Effector CD4-positive, alpha-beta T cell (primary cell): Measurements from ENCODE around the gene SLC22A31.
"Not testable (repeated sequence)": the region's sequence is repeated elsewhere in the genome, so short reads cannot be mapped to it uniquely, and the experiment has no call there.

ENCODE experiments used
- DNase-seq: peaks from one replicate; pipeline ENCODE4 v3.0.0-alpha.2; 2020

The SLC22A31 gene

GRCh38 chr16:89192956-89193575 is 7.3 kb downstream of the SLC22A31 start:
- DNase-seq, result no peak

GRCh38 chr16:89192186-89192955 is 8.0 kb downstream of the SLC22A31 start:
- peak; percentile 69 for DNase-seq

- DNase-seq, result no peak
Measured at GRCh38 chr16:89191901-89192185, 8.5 kb downstream of the SLC22A31 start.

GRCh38 chr16:89191033-89191900 is 9.1 kb downstream of the SLC22A31 start:
- DNase-seq, result no peak

GRCh38 chr16:89190150-89190958 is 10.0 kb downstream of the SLC22A31 start:
- DNase-seq, result peak; percentile 3

GRCh38 chr16:89189358-89190025 is 10.8 kb downstream of the SLC22A31 start:
- no peak for DNase-seq

- not testable (repeated sequence) for DNase-seq
Measured at GRCh38 chr16:89188471-89189357, 11.6 kb downstream of the SLC22A31 start.

GRCh38 chr16:89187770-89188392 is 12.5 kb downstream of the SLC22A31 start:
- DNase-seq, result no peak

- no peak for DNase-seq
Measured at GRCh38 chr16:89187032-89187769, 13.1 kb downstream of the SLC22A31 start.

GRCh38 chr16:89186593-89187031 is 13.7 kb downstream of the SLC22A31 start:
- DNase-seq, result not testable (repeated sequence)

GRCh38 chr16:89185887-89186592 is 14.3 kb downstream of the SLC22A31 start:
- not testable (repeated sequence) for DNase-seq

GRCh38 chr16:89184933-89185794 is 15.2 kb downstream of the SLC22A31 start:
- no peak for DNase-seq

GRCh38 chr16:89184677-89184932 is 15.7 kb downstream of the SLC22A31 start:
- DNase-seq, result no peak

GRCh38 chr16:89183975-89184676 is 16.2 kb downstream of the SLC22A31 start:
- DNase-seq, result no peak

GRCh38 chr16:89183463-89183862 is 16.9 kb downstream of the SLC22A31 start:
- DNase-seq, result no peak

- no peak for DNase-seq
Measured at GRCh38 chr16:89179656-89180315, 20.6 kb downstream of the SLC22A31 start.

GRCh38 chr16:89179148-89179484 is 21.2 kb downstream of the SLC22A31 start:
- no peak for DNase-seq
